IMR-90 (cell line): ENCODE data around the gene GMPPB. TPM values are rescaled to one million over a fixed set of nuclear protein-coding genes. Genes with fewer than 3 reads are reported as not detected.
A peak's percentile ranks its signal among the peaks of the same experiment; 100 is the strongest.

Experiments used
- ATAC-seq: fragments of 200-7000 bp; cut with Tn5 transposase; 2 replicates; pipeline ENCODE4 v1.9.1; 2020; ENCODE audit warnings: low read depth, mild to moderate bottlenecking, moderate library complexity
- BruUV-seq: library from RNA; stranded (reverse); fragments of 400-500 nt; replicated peaks from 2 replicates; lab custom pipeline; 2021; lab: Mats Ljungman, UMichigan
- CTCF ChIA-PET: fragments of 300-600 bp; formaldehyde crosslinking; extraction: SDS; loops from one replicate; lab custom pipeline; 2021; ENCODE audit warnings: antibody characterized with exemption; lab: Yijun Ruan, JAX
- POLR2A ChIA-PET: fragments of 300-600 bp; sonication (Branson Sonifier 250); formaldehyde crosslinking; loops from one replicate; lab custom pipeline; 2022; ENCODE audit warnings: antibody characterized with exemption; ENCODE audit not compliant: unreplicated experiment; lab: Charles Lee
- DNase-seq: peaks from one replicate; pipeline ENCODE4 v3.0.0; 2013
- H2AFZ ChIP-seq: replicated peaks from 2 replicates; pipeline ENCODE3; 2013; ENCODE audit warnings: low read length, mild to moderate bottlenecking; ENCODE audit not compliant: poor library complexity
- H2AK5ac ChIP-seq: 2 replicates; pipeline ENCODE4 v1.6.1; 2013; ENCODE audit warnings: low read depth, low read length, inconsistent platforms
- H2AK9ac ChIP-seq: replicated peaks from 2 replicates; pipeline ENCODE3; 2013; ENCODE audit warnings: mild to moderate bottlenecking, low read depth, low read length, moderate library complexity; ENCODE audit not compliant: poor library complexity
- H2BK120ac ChIP-seq: 2 replicates; pipeline ENCODE4 v1.6.1; 2013; ENCODE audit warnings: low read depth, low read length, inconsistent platforms
- H2BK15ac ChIP-seq: 3 replicates; pipeline ENCODE4 v1.6.1; 2013; ENCODE audit warnings: low read depth, low read length, inconsistent platforms
- H2BK20ac ChIP-seq: 2 replicates; pipeline ENCODE4 v1.6.1; 2013; ENCODE audit warnings: low read depth, mild to moderate bottlenecking, inconsistent platforms, low read length, moderate library complexity
- H2BK5ac ChIP-seq: 2 replicates; pipeline ENCODE4 v1.6.1; 2013; ENCODE audit warnings: mild to moderate bottlenecking, low read depth, low read length, inconsistent platforms; ENCODE audit not compliant: poor library complexity, severe bottlenecking
- H3K14ac ChIP-seq: replicated peaks from 2 replicates; pipeline ENCODE4 v1.6.1; 2013; ENCODE audit warnings: low read depth, low read length, inconsistent platforms
- H3K18ac ChIP-seq: 2 replicates; pipeline ENCODE4 v1.6.1; 2013; ENCODE audit warnings: low read depth, low read length, control low read depth
- H3K23ac ChIP-seq: 2 replicates; pipeline ENCODE4 v1.6.1; 2013; ENCODE audit warnings: low read depth, low read length, inconsistent platforms
- H3K27ac ChIP-seq: 2 replicates; pipeline ENCODE4 v1.5.1; 2013; ENCODE audit warnings: mild to moderate bottlenecking, control low read depth, low read length; ENCODE audit not compliant: insufficient read depth
- H3K27me3 ChIP-seq: 2 replicates; pipeline ENCODE4 v1.6.1; 2013; ENCODE audit warnings: low read length; ENCODE audit not compliant: control insufficient read depth, insufficient read depth
- H3K36me3 ChIP-seq: 2 replicates; pipeline ENCODE4 v1.6.1; 2013; ENCODE audit warnings: low read length, mixed read lengths; ENCODE audit not compliant: control insufficient read depth, insufficient read depth
- H3K4ac ChIP-seq: 2 replicates; pipeline ENCODE4 v1.6.1; 2013; ENCODE audit warnings: low read depth, low read length, inconsistent platforms
- H3K4me1 ChIP-seq: 2 replicates; pipeline ENCODE4 v1.6.1; 2013; ENCODE audit warnings: low read length, mixed read lengths; ENCODE audit not compliant: control insufficient read depth, insufficient read depth
- H3K4me2 ChIP-seq: 2 replicates; pipeline ENCODE4 v1.6.1; 2013; ENCODE audit warnings: low read depth, mild to moderate bottlenecking, control low read depth, low read length, moderate library complexity
- H3K4me3 ChIP-seq: 2 replicates; pipeline ENCODE4 v1.5.1; 2013; ENCODE audit warnings: low read depth, mild to moderate bottlenecking, control low read depth, low read length, moderate library complexity; ENCODE audit not compliant: insufficient read depth
- H3K56ac ChIP-seq: 2 replicates; pipeline ENCODE4 v1.6.1; 2013; ENCODE audit warnings: low read length, inconsistent platforms; ENCODE audit not compliant: insufficient read depth; ENCODE audit errors: extremely low read depth
- H3K79me1 ChIP-seq, 2 experiments: 2 replicates each; pipeline ENCODE4 v1.6.1; 2013; ENCODE audit warnings: low read length in 2 of 2, inconsistent platforms in 1 of 2, low read depth in 1 of 2
- H3K9ac ChIP-seq: 2 replicates; pipeline ENCODE4 v1.6.1; 2013; ENCODE audit warnings: low read depth, low read length, control low read depth
- H3K9me1 ChIP-seq: 2 replicates; pipeline ENCODE4 v1.6.1; 2013; ENCODE audit warnings: low read length, inconsistent platforms; ENCODE audit not compliant: insufficient read depth
- H3K9me3 ChIP-seq: 2 replicates; pipeline ENCODE4 v1.6.1; 2013; ENCODE audit warnings: low read length; ENCODE audit not compliant: control insufficient read depth, insufficient read depth
- H4K20me1 ChIP-seq: 2 replicates; pipeline ENCODE4 v1.6.1; 2013; ENCODE audit warnings: low read length, inconsistent platforms; ENCODE audit not compliant: insufficient read depth
- H4K5ac ChIP-seq: 2 replicates; pipeline ENCODE4 v1.6.1; 2013; ENCODE audit warnings: mild to moderate bottlenecking, low read depth, low read length, control low read depth
- H4K8ac ChIP-seq, 2 experiments: 2 replicates each; pipeline ENCODE4 v1.6.1; 2013; ENCODE audit warnings: low read depth in 2 of 2, low read length in 2 of 2, control low read depth in 1 of 2, inconsistent platforms in 1 of 2
- H4K91ac ChIP-seq: 2 replicates; pipeline ENCODE4 v1.6.1; 2013; ENCODE audit warnings: low read depth, low read length, inconsistent platforms; ENCODE audit not compliant: insufficient read depth
- CTCF ChIP-seq: conservative IDR thresholded peaks from 2 replicates; pipeline ENCODE4 v1.5.1; 2012; ENCODE audit warnings: mild to moderate bottlenecking, low read depth, low read length, improper control_type of control experiment
- MAZ ChIP-seq: IDR thresholded peaks from 2 replicates; pipeline ENCODE4 v1.6.1; 2012; ENCODE audit warnings: low read depth, mild to moderate bottlenecking, low read length, improper control_type of control experiment, moderate library complexity, borderline replicate concordance
- MXI1 ChIP-seq: IDR thresholded peaks from 2 replicates; pipeline ENCODE4 v1.6.1; 2012; ENCODE audit warnings: low read depth, mild to moderate bottlenecking, low read length, moderate library complexity, borderline replicate concordance
- POLR2A ChIP-seq: IDR thresholded peaks from 2 replicates; pipeline ENCODE4 v1.6.1; 2012; ENCODE audit warnings: mild to moderate bottlenecking, low read depth, low read length
- USF2 ChIP-seq: fragments of 150-350 bp; IDR thresholded peaks from 2 replicates; pipeline ENCODE4 v1.6.1; 2017; ENCODE audit warnings: mild to moderate bottlenecking, antibody characterized with exemption, low read length, low read depth
- WGBS, 2 experiments: methylation state at CpG; one replicate each; pipeline versions ENCODE4 v1.1.5 to v1.1.7; 2013; ENCODE audit warnings: missing lambda C conversion rate in 2 of 2; ENCODE audit not compliant: insufficient read length in 1 of 2; ENCODE audit errors: extremely low coverage in 2 of 2; 5-methylcytosine and 5-hydroxymethylcytosine counted together
- dilution Hi-C: fragments of 300-500 bp; cut with HindIII; formaldehyde crosslinking; loops from one replicate; pipeline ENCODE4 v1.14.3; 2018; ENCODE audit warnings: low sequenced_read_pairs; ENCODE audit not compliant: unreplicated experiment
- in situ Hi-C: fragments of 300-500 bp; cut with MboI; formaldehyde crosslinking; loops from 3 replicates; pipeline ENCODE4 v1.14.3; 2019; ENCODE audit warnings: low sequenced_read_pairs, inconsistent platforms, mixed read lengths
- intact Hi-C: fragments of 100-400 bp; cut with micrococcal nuclease; formaldehyde crosslinking; loops from 2 replicates; pipeline ENCODE4 v1.10.0; 2022
- polyA plus RNA-seq, 3 experiments: library from polyadenylated mRNA; depleted of rRNA; stranded (reverse); fragments of >200 nt; gene quantifications; 2 replicates each; pipeline ENCODE4 v1.2.3, GENCODE V29; 2012; ENCODE audit warnings: low replicate concordance in 1 of 3
- total RNA-seq: library from RNA; depleted of rRNA; stranded (reverse); fragments of >200 nt; gene quantifications from 2 replicates; pipeline ENCODE4 v1.2.3, GENCODE V29; 2012

Gene GMPPB
- total and polyA plus RNA-seq, 2 of the 4 experiments (the other 2 are of a cell fraction) = 27.9 to 37.3 TPM

DNA sequence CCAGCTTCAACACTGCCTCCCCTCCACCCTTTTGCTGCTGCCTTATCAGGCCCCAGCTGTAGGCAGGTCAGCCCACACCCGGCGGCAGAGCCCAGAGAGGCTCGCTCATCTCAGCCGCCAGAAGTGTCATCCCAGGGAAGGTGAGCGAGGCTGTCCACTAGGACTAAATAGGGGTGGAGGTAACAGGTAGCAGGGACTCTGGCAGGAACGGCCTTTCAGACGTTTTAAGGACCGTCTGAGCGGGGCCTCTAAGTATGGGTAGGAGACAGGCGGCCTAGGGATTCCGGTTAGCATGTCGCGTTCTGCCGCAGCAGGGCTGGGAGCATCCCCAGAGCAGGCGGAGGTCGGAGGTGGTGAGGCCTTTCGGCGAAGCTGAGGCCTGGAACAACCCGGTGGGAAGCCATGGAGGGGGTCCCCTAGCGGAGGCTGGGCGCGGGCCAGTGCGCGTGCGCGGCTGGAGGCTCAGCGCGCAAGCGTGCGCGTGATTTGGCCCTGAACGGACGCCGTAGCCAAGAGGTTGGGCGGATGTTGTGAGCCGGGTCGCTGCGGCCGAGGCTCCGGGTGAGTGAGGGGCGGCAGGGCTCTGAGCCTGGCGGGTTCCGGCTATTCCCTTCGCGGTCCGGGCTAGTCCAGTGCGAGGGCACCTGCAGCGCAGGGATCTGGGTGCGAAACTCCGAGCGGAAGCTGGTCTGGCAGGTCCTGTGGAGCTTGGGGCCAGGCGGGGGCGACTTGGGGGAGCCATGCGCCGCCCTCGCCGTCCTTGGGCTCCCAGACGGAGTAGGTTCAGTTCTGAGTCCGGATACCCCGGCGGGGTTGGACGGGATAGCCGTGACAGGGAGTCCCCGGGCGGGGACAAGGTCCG is 34.5 kb downstream of the GMPPB start, which contains the start of the genes MST1 and RNF123:
Gene MST1 (minus strand): TSS at position 429 of the 862 bp plus-strand sequence. CDS start 783 bp downstream, outside the sequence.
Gene RNF123 (plus strand): TSS at position 512 of the 862 bp plus-strand sequence. CDS start 1,609 bp downstream, outside the sequence.
- no TSS peak for BruUV-seq
- peak; percentile 89 for DNase-seq
- Histone ChIP-seq H4K91ac (peak within 1 kb of the TSS; percentile 66), H3K56ac (peak within 1 kb of the TSS; percentile 55), H3K27me3 (no peaks in the 10 kb centered on the region), H3K18ac (0 out of 2 replicates have a peak within 1 kb of the TSS, but pooled peaks have one; percentile 22), H3K9ac (peak within 1 kb of the TSS; percentile 89), H2BK5ac (peak within 1 kb of the TSS; percentile 69), H3K27ac (peak within 1 kb of the TSS; percentile 84), H2AK5ac (peak within 1 kb of the TSS; percentile 94), H4K20me1 (no peaks in the 10 kb centered on the region), H4K5ac (peak within 1 kb of the TSS; percentile 92), H2BK15ac (no peak within 1 kb of the TSS), H3K14ac (peak within 1 kb of the TSS; percentile 68), H3K4me3 (peak within 1 kb of the TSS; percentile 79), H3K4me1 (peaks cover 2% of the 10 kb centered on the region; the same call in 1 of the 2 replicates), H2AK9ac (peak within 1 kb of the TSS; percentile 65), H2AFZ (peak within 1 kb of the TSS; percentile 93), H3K9me1 (no peaks in the 10 kb centered on the region), H3K9me3 (no peaks in the 10 kb centered on the region), H3K4me2 (peak within 1 kb of the TSS; percentile 80), H3K36me3 (peaks cover 4% of the 10 kb centered on the region), H3K79me1 (peaks cover under 1 to 28% of the 10 kb centered on the region in 2 experiments), H4K8ac (peak within 1 kb of the TSS; percentile 96 to 98), H2BK20ac (no peak within 1 kb of the TSS), H3K4ac (peak within 1 kb of the TSS; percentile 93), H3K23ac (peak within 1 kb of the TSS; percentile 67; the same call in 1 of the 2 replicates), H2BK120ac (0 out of 2 replicates have a peak within 1 kb of the TSS, but pooled peaks have one; percentile 20)
- WGBS, 2 experiments = 2% methylated on average over 35 of the region's 66 CpGs; no CpG with 5 or more reads in 1 of the 2 experiments
- CTCF ChIA-PET = no interaction called here
- dilution Hi-C loops (no loop called here), in situ Hi-C loops (no loop called here), intact Hi-C loops (no loop called here)
- POLR2A ChIA-PET = no interaction called here
- TF ChIP-seq MXI1 = 0 out of 2 replicates have a peak, but pooled peaks have one; percentile 26
- no peak for TF ChIP-seq POLR2A
- peak; percentile 43 for TF ChIP-seq CTCF
- TF ChIP-seq MAZ = peak; percentile 68; the same call in 1 of the 2 replicates
- TF ChIP-seq USF2 = no peak
- ATAC-seq = peak; percentile 83
